Measurements from ENCODE around the gene TACC3.
A peak's percentile ranks its signal among the peaks of the same experiment; 100 is the strongest.

Gene TACC3

DNA sequence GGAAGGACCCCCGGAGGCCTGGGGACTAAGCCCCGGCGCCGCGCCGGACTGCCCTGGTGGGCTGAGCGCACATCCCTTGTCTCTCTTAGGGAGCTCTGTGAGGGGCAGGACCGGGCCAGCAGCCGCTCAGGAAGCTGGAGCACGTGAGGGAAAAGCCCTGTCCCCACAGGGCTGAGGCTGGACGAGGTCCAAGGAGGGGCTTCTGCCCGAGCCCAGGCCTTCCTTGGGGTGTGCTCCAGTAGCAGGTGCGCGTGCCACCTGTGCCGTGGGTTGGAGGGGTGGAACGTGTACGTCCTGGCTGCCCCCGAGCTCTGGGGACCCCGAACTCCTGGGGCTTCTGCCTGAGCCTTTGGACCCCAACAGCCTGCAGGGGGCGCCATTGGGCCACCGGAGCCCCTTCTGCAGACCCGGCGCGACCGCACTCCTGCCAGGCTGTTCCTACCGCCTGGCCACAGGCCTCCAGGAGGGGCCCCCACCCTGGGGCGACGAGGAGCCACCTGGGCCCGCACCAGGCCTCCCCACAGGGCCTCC, 27.2 kb downstream of the TACC3 start:
- TF ChIP-seq, protein P1, sequence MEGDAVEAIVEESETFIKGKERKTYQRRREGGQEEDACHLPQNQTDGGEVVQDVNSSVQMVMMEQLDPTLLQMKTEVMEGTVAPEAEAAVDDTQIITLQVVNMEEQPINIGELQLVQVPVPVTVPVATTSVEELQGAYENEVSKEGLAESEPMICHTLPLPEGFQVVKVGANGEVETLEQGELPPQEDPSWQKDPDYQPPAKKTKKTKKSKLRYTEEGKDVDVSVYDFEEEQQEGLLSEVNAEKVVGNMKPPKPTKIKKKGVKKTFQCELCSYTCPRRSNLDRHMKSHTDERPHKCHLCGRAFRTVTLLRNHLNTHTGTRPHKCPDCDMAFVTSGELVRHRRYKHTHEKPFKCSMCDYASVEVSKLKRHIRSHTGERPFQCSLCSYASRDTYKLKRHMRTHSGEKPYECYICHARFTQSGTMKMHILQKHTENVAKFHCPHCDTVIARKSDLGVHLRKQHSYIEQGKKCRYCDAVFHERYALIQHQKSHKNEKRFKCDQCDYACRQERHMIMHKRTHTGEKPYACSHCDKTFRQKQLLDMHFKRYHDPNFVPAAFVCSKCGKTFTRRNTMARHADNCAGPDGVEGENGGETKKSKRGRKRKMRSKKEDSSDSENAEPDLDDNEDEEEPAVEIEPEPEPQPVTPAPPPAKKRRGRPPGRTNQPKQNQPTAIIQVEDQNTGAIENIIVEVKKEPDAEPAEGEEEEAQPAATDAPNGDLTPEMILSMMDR (IDR thresholded peaks at IDR 0.05; ENCODE audit: insufficient read depth, low read length, poor library complexity, severe bottlenecking): peak; percentile 88
- Histone ChIP-seq H3K36me3 (ENCODE audit: control insufficient read depth, insufficient read depth, low read length) (peaks cover 11% of the 10 kb centered on the region), H3K4me3 (replicated peaks; ENCODE audit: low read depth, low read length) (no peak overlapping the region), H3K27me3 (replicated peaks; ENCODE audit: control insufficient read depth, insufficient read depth, low read length) (no peaks in the 10 kb centered on the region)
- peak; percentile 72 for DNase-seq (ENCODE audit: extremely low read depth, insufficient read length)

- Histone ChIP-seq H3K27me3 (replicated peaks; ENCODE audit: control insufficient read depth, insufficient read depth, low read length) (no peaks in the 10 kb centered on the region), H3K4me3 (replicated peaks; ENCODE audit: low read depth, low read length) (no peak overlapping the region), H3K36me3 (ENCODE audit: control insufficient read depth, insufficient read depth, low read length) (peaks cover 6% of the 10 kb centered on the region)
- no peak for DNase-seq (ENCODE audit: extremely low read depth, insufficient read length)
- TF ChIP-seq, protein P1 (IDR thresholded peaks at IDR 0.05; ENCODE audit: insufficient read depth, low read length, poor library complexity, severe bottlenecking): no peak
Measured at GRCh38 chr4:1749370-1749769, 28.0 kb downstream of the TACC3 start.

DNA sequence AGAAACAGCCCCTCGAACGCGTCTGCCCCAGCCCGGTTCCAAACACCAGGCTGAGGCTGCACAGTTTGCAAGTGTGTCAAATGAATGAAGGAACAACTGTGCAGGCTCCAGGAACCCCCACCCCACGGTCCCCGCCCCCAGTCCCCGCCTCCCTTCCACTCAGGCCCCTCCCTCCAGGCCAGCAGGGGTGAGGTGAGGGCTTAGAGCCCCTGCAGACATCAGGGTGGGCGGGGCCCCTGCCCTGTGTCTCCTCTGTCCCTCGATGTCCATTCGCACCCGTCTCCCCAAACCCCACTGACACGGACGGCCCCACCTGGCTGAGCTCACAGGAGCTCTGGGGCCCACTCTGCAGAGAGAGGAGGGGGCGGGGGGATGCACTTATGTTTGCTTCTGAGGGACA, 28.5 kb downstream of the TACC3 start:
- Histone ChIP-seq H3K27me3 (replicated peaks; ENCODE audit: control insufficient read depth, insufficient read depth, low read length) (no peaks in the 10 kb centered on the region), H3K36me3 (ENCODE audit: control insufficient read depth, insufficient read depth, low read length) (peaks cover 4% of the 10 kb centered on the region), H3K4me3 (replicated peaks; ENCODE audit: low read depth, low read length) (no peak overlapping the region)
- TF ChIP-seq, protein P1 (IDR thresholded peaks at IDR 0.05; ENCODE audit: insufficient read depth, low read length, poor library complexity, severe bottlenecking): no peak
- no peak for DNase-seq (ENCODE audit: extremely low read depth, insufficient read length)

DNA sequence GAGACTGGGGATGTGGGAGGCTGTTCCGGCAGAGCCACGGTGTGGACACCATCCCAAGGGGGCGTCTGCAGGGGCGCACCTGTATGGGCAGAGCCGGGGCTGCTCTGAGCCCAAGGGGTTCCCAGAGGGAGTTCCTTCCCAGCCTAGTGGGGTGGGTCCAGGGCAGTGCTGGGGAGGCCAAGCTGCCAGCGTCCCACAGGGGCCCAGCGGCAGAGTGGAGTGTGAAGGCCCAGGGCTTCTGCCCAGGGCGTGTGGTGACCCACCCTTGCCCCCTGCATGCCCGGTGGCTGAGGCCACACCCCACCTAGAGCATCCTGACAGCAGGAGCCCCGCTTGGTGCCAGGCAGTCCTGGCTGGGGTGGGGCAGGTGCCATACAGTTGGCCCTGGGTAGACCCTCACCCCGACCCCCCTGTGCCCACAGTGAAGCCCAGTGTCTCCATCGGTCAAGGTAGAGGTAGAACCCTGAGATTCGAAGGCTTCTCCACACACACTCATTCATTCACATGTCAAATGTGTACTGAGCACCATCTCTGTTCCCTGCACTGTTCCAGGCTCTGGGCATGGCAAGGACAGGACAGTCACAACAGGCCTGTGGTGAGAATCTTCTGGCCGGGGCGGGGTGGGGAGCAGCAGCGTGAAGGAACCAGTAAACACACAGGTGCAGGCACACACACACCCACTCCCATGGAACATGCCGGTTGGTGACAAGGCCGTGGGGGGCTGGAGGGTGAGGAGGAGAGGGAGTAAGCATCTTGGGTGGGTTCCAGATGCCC, 29.2 kb downstream of the TACC3 start:
- Histone ChIP-seq H3K27me3 (replicated peaks; ENCODE audit: control insufficient read depth, insufficient read depth, low read length) (no peaks in the 10 kb centered on the region), H3K36me3 (ENCODE audit: control insufficient read depth, insufficient read depth, low read length) (peaks cover 2% of the 10 kb centered on the region), H3K4me3 (replicated peaks; ENCODE audit: low read depth, low read length) (no peak overlapping the region)
- DNase-seq (ENCODE audit: extremely low read depth, insufficient read length): no peak
- TF ChIP-seq, protein P1 (IDR thresholded peaks at IDR 0.05; ENCODE audit: insufficient read depth, low read length, poor library complexity, severe bottlenecking): no peak

DNA sequence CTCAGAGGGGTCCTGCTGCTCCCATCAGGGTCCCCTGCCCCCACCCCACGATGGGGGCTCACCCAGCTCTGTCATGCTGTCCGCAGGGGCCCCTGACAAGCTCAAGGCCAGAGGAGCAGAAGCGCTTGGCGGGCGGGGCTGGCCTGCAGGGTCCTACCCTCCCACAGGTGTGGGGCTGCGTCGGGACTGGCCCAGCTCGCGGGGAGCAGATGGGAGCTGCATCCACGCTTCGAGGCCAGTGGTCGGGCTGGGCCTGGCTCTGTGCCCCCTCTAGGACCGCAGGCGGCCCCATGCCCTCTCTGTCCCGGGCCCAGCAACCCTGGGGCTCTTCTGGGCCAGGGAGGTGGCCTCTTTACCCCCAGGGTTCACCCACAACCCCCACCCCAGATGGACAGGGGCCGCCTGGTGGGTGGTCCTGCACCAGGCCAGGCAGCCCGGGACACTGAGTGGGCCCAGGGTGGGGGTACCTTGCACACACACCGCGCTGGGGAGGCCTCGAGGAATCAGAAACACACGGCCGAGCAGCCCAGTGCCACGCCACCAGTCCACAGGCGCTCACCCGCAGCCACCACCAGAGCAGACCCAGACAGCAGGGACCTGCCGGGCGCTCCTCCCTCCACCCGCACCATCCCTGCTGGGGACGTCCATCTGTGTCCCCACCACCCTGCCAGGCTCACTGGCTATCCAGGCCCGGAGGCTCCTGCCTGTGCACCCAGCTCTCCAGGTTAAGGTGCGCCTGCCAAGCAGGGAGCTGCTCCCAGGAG, 30.0 kb downstream of the TACC3 start:
- no peaks in the 10 kb centered on the region for H3K27me3 ChIP-seq (replicated peaks; ENCODE audit: control insufficient read depth, insufficient read depth, low read length)
- no peak overlapping the region for H3K4me3 ChIP-seq (replicated peaks; ENCODE audit: low read depth, low read length)
- H3K36me3 ChIP-seq (ENCODE audit: control insufficient read depth, insufficient read depth, low read length): no peaks in the 10 kb centered on the region
- DNase-seq (ENCODE audit: extremely low read depth, insufficient read length): no peak
- TF ChIP-seq, protein P1 (IDR thresholded peaks at IDR 0.05; ENCODE audit: insufficient read depth, low read length, poor library complexity, severe bottlenecking): no peak

Measured in GM06990 (cell line).